Measurements from ENCODE around the gene MCEE.
"Not testable (repeated sequence)": the region's sequence is repeated elsewhere in the genome, so short reads cannot be mapped to it uniquely, and the experiment has no call there.

Gene MCEE

DNA sequence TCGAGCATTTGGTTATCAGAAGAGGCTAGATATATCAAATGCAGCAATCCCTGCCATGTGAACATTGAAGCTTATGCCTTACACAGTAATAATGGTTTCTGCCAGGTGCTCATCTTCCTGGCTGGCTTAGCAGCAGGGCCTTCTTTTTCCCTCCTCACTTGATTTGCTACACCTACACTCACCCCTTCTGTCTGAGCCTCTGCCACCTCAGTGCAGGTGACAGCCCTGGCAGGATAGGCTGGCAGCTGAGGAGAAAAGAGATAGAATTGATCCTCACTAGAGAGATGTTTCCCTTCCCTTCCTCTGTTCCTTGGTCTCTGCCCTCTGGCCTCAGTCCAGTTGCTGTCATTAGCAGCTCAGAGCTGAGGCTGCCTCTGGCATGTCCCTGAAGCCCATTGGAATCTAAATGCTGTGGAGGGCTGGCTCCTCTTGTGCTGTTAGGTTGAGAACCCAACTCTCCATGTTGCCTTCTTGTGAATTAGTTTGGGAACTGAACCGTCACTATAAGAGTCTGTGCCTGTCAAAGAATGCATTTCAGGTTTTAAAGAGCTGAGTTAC lies 18.6 kb upstream of the MCEE start:
- DNase-seq: no peak
- TF ChIP-seq GATA1 (IDR thresholded peaks at IDR 0.05; ENCODE audit: low read depth, low read length): no peak
- no peak for TF ChIP-seq POLR2A (IDR thresholded peaks at IDR 0.05; ENCODE audit: low read length)

DNA sequence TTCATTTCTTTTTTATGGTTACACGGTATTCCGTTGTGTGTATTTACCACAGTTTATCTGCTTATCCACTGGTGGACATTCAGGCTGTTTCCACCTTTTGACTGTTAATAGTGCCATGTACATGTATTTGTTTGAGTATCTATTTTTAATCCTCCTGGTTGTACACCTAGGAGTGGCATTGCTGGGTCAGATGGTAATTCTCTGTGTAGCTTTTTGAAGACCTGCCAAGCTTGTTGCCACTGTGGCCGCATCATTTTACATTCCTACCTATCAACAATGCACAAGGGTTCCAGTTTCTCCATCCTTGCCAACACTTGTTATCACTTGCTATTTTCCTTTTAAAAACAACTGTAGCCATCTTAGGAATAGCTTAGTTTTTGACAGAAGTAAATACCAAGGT lies 13.8 kb upstream of the MCEE start:
- no peak for DNase-seq
- TF ChIP-seq GATA1 (IDR thresholded peaks at IDR 0.05; ENCODE audit: low read depth, low read length) (no peak), POLR2A (IDR thresholded peaks at IDR 0.05; ENCODE audit: low read length) (no peak)

DNA sequence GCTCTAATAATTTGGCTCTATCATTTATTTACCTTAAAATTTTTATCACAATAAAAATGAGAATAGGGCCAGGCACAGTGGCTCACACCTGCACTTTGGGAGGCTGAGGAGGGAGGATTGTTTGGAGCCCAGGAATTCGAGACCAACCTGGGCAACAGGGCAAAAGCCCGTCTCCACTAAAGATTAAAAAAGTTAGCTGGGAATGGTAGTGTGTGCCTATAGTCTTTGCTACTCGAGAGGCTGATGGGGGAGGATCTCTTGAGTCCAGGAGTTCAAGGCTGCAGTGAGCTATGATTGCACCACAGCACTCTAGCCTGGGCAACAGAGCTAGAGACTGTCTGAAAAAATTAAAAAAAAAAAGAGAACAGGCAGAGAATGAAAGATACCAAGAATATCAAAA lies 6.1 kb upstream of the MCEE start:
- DNase-seq: no peak
- no peak for TF ChIP-seq POLR2A (IDR thresholded peaks at IDR 0.05; ENCODE audit: low read length)
- no peak for TF ChIP-seq GATA1 (IDR thresholded peaks at IDR 0.05; ENCODE audit: low read depth, low read length)

DNA sequence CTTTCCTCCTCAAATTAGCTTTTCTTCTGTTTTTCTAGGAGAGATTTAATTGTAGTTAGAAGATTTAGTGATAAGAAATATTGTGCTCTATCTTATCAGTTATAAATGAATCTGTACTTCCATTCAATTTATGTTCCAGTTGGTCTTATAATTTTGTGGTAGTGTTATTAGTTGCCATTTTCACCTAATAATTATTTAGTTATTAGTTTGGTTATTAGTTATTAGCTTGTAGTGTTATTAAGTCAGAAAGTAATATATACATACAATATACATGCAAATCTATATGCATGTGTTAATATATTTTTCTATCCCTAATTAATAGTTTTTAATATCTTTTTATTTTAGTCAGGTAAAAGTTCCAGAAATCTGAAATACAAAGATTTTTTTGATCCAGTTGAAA lies 3.6 kb upstream of the MCEE start:
- no peak for DNase-seq
- no peak for TF ChIP-seq POLR2A (IDR thresholded peaks at IDR 0.05; ENCODE audit: low read length)
- no peak for TF ChIP-seq GATA1 (IDR thresholded peaks at IDR 0.05; ENCODE audit: low read depth, low read length)

DNA sequence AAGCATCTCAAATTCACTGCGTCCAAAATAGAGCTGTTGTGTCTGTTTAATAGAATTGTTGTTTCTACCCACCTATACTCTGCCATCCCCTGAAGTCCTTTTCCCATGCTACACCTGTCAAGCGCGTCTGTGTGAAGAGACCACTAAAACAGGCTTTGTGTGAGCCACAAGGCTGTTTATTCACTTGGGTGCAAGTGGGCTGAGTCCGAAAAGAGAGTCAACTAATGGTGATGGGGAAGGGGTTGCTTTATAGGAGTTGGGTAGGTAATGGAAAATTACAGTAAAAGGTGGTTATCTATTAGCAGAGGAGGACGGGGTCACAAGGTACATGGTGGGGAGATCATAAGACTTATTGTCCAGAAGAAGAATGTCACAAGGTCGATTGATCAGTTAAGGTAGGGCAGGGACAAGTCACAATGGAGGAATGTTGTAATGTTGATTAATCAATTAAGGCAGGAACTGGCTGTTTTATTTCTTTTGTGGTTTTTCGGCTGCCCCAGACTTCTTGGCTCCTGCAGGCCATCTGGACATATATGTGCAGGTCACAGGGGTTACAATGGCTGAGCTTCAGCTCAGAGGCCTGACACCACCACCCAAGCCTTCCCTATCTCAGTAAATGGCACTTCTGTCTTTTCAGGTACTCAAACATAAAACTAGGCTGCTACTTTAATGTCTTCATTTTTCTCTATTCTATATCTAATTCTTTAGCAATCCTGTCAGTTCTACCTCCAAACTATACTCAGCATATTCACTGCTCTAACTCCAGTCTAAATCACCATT lies 1.5 kb upstream of the MCEE start:
- DNase-seq: not testable (repeated sequence)

DNA sequence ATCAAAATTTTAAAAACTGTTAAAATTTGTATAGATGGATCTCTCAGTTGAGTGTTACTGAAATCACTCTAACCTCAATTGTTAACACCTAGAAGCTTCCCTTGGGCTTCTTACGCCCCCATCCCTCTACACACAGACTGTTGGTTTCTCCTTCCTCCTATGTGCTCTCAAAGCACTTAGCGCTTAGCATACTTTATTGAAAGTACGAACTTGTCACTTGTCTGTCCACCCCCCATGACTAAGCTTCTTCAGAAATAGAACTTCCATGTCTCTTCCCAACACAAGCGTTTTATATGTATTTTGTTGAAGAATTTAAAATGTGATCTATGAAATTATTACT lies 846 bp upstream of the MCEE start:
- TF ChIP-seq GATA1 (IDR thresholded peaks at IDR 0.05; ENCODE audit: low read depth, low read length): no peak
- no peak for TF ChIP-seq POLR2A (IDR thresholded peaks at IDR 0.05; ENCODE audit: low read length)
- DNase-seq: peak; percentile 69 to 71

DNA sequence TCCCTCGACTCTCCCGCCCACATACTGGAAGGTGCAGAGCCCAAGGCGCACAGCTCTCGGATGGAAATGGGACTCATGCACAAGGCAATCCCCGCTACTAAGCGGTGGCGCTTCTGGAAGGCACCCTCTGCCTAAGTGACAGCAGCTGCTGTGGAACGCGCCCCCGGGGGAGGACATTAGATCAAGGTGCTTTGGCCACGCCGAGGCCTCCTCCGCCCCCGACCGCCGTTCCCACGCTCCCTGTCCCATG lies 202 bp downstream of the MCEE start:
- DNase-seq: no peak

DNA sequence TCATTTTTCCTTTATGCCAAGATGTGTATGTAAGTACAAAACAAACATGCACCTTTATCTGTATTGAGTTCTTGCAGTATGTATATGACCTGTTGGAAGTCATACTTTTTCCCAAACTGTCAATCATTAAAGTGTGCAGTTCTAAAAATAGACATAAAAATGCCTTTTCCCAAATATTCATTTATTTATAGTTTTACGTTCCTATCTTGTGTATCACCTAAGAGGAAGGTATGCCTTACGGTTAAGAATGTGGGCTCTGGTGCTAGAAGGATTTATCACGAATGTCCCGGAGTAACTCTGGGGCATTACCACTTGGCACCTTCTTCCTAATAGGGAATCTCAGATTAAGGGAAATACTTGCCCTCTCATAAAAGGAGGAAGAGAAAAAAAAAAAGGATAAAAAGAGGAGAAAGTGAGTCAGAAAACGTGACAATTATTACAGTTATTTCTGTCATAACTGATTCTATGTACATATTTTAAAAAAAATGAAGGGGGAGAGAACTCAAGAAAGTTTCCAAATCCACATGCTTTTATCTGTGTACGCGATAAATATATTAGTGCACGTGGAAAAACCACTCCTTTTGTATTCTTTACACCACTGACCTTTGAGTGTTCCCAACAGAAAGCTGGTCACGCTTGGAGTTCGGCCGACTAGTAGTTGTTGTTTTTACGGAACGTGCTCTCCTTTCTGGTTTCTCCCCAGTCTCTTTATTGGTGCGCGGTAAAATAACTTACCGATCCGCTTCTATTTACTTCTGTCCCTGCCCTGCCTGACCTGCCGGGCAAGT lies 721 bp downstream of the MCEE start:
- TF ChIP-seq POLR2A (IDR thresholded peaks at IDR 0.05; ENCODE audit: low read length) (no peak), GATA1 (IDR thresholded peaks at IDR 0.05; ENCODE audit: low read depth, low read length) (no peak)
- DNase-seq: peak; percentile 28 to 34

More for the DNA sequence above, 202 bp downstream of the MCEE start:
- TF ChIP-seq POLR2A (IDR thresholded peaks at IDR 0.05; ENCODE audit: low read length) (no peak), GATA1 (IDR thresholded peaks at IDR 0.05; ENCODE audit: low read depth, low read length) (no peak)

DNA sequence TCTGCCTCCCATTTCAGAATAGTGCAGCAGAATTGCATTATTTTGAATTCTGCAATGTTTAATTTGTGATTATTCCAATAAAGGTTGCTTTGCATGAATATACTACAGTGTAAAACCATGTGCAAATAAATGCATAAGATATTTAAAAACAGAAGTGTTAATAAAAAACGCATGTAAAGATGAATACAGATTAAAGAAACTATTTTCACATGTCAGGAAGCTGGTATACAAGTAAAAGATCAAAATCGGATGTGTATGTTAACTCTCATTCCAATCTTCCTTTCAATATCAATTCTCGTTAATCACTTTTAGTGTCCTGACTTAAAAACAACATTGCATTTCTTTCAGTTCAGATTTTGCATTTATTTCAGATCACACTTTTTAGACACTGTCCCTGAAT lies 3.1 kb downstream of the MCEE start:
- no peak for TF ChIP-seq POLR2A (IDR thresholded peaks at IDR 0.05; ENCODE audit: low read length)
- TF ChIP-seq GATA1 (IDR thresholded peaks at IDR 0.05; ENCODE audit: low read depth, low read length): no peak
- no peak for DNase-seq

DNA sequence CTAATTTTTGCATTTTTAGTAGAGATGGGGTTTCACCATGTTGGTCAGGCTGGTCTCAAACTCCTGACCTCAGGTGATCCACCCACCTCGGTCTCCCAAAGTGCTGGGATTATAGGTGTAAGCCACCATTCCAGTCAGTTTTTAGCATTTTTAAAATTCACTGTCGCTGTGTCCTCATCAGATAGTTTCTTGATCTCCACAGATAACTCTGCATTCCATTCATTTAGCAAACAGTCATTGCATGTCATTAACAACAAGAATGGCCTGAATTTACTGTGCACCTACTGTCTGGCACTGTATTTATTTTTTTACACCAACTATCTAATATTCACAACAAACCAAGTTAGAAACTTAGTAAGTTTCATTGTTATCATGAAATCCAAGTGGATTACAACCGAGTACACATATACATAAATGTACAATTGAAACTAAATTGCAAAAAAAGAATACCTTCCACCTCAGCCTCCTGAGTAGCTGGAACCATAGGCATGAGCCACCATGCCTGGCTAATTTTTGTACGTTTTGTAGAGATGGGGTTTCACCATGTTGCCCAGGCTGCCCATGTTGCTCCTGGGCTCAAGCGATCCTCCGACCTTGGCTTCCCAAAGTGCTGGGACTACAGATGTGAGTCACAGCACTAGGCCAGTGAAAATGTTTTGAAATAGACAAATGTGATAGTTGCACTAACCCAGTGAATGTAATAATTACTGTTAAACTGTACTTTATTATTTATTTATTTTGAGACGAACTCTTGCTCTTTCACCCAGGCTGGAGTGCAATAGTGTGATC lies 4.3 kb downstream of the MCEE start:
- TF ChIP-seq GATA1 (IDR thresholded peaks at IDR 0.05; ENCODE audit: low read depth, low read length) (no peak), POLR2A (IDR thresholded peaks at IDR 0.05; ENCODE audit: low read length) (no peak)
- no peak for DNase-seq

DNA sequence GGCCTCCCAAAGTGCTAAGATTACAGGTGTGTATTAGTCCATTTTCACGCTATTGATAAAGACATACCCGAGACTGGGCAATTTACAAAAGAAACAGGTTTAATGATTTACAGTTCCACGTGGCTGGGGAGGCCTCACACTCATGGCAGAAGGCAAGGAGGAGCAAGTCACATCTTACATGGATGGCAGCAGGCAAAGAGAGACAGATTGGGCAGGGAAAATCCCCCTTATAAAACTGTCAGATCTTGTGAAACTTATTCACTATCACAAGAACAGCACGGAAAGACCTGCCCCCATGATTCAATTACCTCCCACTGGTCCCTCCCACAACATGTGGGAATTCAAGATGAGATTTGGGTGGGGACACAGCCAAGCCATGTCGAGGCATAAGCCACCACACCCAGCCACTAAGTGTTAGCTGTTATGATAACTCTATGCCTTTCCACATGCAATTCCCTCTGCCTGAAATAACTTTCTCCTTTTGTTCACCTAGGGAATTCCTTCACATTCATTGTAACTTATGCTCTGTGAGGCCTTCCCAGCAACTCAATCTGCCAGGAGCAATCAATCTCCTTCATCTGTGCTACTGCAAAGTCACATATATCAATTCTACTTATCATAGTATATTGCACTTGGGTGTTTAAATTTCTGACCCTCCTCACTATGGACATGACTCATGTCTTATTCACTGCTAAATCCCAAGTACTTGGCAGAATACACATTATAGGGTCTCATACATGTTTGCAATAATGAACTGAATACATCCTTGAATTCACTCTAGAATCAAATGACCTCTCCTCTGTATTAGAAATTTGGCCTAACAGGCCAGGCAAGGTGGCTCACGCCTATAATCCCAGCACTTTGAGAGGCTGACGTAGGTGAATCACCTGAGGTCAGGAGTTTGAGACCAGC lies 7.4 kb downstream of the MCEE start:
- TF ChIP-seq POLR2A (IDR thresholded peaks at IDR 0.05; ENCODE audit: low read length): no peak
- no peak for TF ChIP-seq GATA1 (IDR thresholded peaks at IDR 0.05; ENCODE audit: low read depth, low read length)
- peak; percentile 57 to 78 for DNase-seq

DNA sequence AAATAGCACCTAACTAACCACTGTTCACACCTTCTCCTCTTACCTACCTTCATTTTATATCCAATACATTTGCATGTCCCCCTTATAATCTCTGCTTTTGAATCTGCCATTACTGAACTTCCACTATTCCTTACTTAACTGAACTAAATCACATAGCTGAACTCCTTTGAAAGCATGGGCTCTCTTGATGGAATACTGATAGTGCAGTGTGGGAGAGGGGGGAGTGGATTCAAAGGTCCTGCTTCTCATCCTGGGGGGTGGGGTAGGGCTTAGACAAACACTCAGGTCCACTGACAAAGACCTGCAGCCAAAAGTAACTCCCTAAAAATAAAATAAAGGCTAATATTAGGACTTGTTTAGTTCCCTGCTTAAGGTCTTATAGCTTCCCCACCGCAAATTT lies 8.6 kb downstream of the MCEE start:
- no peak for TF ChIP-seq GATA1 (IDR thresholded peaks at IDR 0.05; ENCODE audit: low read depth, low read length)
- TF ChIP-seq POLR2A (IDR thresholded peaks at IDR 0.05; ENCODE audit: low read length): no peak

DNA sequence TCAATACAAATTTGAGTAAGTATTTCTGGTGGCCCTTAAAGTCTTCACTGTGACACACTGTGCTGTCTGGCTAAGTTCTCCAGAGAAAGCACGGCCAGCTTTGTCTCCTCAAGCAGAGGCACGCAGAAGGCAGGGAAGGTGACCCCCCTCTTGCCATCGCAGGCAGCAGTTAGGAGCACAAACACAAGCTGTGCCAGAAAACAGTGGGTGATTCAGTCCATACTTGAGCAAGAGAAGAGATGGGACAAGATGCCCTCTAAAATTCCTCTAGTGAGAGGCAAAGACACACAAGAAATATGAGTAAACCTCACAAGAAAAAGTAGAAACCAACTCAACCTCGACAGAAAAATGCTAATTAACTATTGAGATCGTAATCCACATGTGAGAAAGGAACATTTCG lies 9.8 kb downstream of the MCEE start:
- no peak for TF ChIP-seq POLR2A (IDR thresholded peaks at IDR 0.05; ENCODE audit: low read length)
- TF ChIP-seq GATA1 (IDR thresholded peaks at IDR 0.05; ENCODE audit: low read depth, low read length): no peak
- no peak for DNase-seq

More for the DNA sequence above, 8.6 kb downstream of the MCEE start:
- DNase-seq: no peak
